Prostate gland (tissue), 2 donors: Measurements from ENCODE around the gene PLXNC1.

Experiments
- CTCF ChIP-seq, 4 experiments: fragments of 200-600 bp in 2 of 4; fragments of 450-650 bp in 2 of 4; sonication (generic) in 2 of 4; IDR thresholded peaks; 1 replicate in 3 of 4; 2 replicates in 1 of 4; pipeline ENCODE4 v1.5.1; 2016 to 2019; ENCODE audit warnings: antibody characterized with exemption in 4 of 4, mild to moderate bottlenecking in 2 of 4, moderate library complexity in 2 of 4
- POLR2A ChIP-seq: fragments of 450-650 bp; IDR thresholded peaks from one replicate; pipeline ENCODE4 v1.6.1; 2016; ENCODE audit warnings: antibody characterized with exemption, mild to moderate bottlenecking

GRCh38 chr12:94148739-94149118 lies 352 bp downstream of the PLXNC1 start:
- TF ChIP-seq CTCF (IDR thresholded peaks at IDR 0.05) (no peak), POLR2A (no peak)
